ENCODE measurements around the gene DPM3.

- no peak for TF ChIP-seq CTCF (IDR thresholded peaks at IDR 0.05)
- TF ChIP-seq POLR2A (IDR thresholded peaks at IDR 0.05) = no peak
- no peak for TF ChIP-seq POLR2AphosphoS5 (IDR thresholded peaks at IDR 0.05)
Measured at GRCh38 chr1:155166051-155166470, 25.7 kb upstream of the DPM3 start.

Measured in breast epithelium (tissue), 3 donors.